ENCODE data around the gene TAF1A.

Gene TAF1A

DNA sequence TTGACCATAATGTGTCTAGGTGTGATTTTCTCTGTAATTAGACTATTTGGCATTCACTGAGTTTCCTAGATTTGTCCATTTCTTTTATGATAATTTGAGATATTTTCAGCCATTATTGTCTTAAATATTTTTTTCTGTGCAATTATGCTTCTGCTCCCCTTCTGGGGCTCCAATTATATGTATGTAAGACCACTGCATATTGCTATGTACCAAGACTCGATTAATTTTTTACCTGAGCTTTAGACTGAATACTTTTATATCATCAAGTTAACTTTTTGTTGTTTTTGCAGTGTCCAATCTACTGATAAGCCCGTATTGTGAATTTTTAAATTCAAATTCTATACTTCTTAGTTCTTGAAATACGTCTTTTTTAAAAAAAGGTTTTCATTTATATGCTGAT lies 5.1 kb upstream of the TAF1A start:
- no peak for DNase-seq

GRCh38 chr1:222592171-222592570 lies 2.4 kb upstream of the TAF1A start:
- no peak for DNase-seq

DNA sequence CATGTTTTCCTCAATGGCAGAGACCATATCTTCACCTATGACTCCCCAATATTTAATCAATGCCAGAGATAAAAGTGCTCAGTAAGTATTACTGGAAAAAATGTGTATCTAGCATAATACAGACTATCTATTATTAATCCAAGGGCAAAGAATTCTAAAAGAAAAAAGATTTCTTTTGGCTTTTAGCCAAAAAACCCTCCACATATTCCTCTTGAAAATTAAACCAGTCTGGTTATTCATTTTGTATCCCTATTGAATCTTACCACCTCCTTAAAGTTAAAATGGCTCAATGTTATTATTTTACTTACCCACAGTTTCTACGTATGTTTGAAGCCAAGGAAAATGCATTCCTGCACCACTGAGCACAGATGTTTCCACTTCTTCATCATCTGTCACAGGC lies 1.6 kb downstream of the TAF1A start:
- DNase-seq: no peak

- no peak for DNase-seq
Observed at GRCh38 chr1:222586842-222587241, 2.9 kb downstream of the TAF1A start.

- DNase-seq: no peak
Observed at GRCh38 chr1:222583079-222583478, 6.7 kb downstream of the TAF1A start.

GRCh38 chr1:222582099-222582774 lies 7.5 kb downstream of the TAF1A start:
- DNase-seq: no peak

- DNase-seq: no peak
Observed at GRCh38 chr1:222579316-222579715, 10.4 kb downstream of the TAF1A start.

DNA sequence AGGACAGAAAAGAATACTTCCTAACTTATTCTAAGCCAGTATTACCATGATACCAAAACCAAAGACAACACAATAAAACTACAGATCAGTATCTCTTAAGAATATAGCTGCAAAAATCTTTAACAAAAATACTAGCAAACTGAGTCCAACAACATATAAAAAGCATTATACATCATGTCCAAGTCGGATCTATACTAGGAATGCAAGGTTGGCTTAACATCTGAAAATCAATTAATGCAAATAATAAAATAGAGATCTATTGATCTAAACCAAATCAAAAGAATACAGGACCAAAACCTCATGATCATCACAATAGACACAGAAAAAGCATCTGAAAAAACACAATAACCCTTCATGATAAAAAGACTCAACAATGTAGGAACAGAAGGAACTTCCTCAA lies 18.9 kb downstream of the TAF1A start:
- no peak for DNase-seq

DNA sequence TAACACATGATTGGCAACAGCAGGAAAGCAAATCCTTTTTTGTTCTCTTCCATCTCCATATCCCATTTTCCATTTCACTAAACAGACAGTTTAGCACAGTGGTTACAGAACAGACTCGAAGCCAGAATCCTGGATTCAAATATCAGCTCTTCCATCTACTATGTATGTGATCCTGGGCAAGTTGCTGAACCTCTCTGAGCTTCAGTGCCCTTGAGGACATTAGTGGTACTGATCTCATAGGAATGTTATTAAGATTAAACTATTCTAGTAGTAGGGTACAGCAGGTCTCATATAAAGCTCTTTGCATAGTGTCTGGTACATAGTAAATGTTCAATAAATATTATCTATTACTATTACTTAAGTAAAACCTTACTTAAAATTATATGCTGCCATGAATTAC lies 28.1 kb downstream of the TAF1A start:
- no peak for DNase-seq

GRCh38 chr1:222557574-222557973 lies 32.2 kb downstream of the TAF1A start:
- no peak for DNase-seq

DNA sequence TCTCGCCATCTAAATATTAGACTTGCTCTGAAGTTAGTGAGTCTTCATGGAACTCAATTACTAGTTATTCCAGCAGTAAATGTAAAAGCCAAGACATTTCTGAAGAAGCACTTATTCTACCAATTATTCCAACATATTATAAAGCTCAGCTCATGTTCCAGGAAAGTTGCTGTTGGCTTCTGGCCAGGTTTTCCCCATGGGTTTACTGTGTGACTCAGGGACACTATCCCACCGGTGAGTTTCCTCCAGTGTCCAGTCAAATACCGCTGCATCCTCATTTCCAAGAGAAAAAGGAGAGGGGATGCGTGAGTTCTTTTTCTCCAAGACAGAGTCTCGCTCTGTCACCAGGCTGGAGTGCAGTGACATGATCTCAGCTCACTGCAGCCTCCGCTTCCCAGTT lies 32.6 kb downstream of the TAF1A start:
- DNase-seq: no peak

- no peak for DNase-seq
Observed at GRCh38 chr1:222555992-222556615, 33.6 kb downstream of the TAF1A start.

GRCh38 chr1:222554177-222554576 lies 35.6 kb downstream of the TAF1A start:
- DNase-seq: no peak

DNA sequence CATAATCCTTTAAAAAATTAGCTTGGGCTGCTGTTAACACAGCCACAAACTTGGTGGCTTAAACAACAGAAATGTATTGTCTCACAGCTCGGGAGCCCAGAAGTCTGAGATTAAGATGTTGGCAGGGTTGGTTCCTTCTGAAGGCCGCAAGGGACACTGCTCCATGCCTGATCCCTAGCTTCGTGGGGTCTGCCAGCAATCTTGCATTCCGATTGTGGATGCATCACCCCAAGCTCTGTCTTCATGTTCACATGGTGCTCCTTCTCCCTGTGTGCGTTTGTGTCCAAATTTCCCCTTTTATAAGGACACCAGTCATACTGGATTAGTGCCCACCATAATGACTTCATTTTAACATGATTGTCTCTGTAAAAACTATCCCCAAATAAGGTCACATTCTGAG lies 36.9 kb downstream of the TAF1A start:
- DNase-seq: no peak

GRCh38 chr1:222547944-222548671 lies 41.6 kb downstream of the TAF1A start, which contains the start of gene HHIPL2:
Gene HHIPL2 (minus strand): TSS chr1:222548104. CDS start chr1:222548044, 60 bp downstream.
- DNase-seq: no peak

- DNase-seq: no peak
Observed at GRCh38 chr1:222547260-222547614, 42.5 kb downstream of the TAF1A start.

DNA sequence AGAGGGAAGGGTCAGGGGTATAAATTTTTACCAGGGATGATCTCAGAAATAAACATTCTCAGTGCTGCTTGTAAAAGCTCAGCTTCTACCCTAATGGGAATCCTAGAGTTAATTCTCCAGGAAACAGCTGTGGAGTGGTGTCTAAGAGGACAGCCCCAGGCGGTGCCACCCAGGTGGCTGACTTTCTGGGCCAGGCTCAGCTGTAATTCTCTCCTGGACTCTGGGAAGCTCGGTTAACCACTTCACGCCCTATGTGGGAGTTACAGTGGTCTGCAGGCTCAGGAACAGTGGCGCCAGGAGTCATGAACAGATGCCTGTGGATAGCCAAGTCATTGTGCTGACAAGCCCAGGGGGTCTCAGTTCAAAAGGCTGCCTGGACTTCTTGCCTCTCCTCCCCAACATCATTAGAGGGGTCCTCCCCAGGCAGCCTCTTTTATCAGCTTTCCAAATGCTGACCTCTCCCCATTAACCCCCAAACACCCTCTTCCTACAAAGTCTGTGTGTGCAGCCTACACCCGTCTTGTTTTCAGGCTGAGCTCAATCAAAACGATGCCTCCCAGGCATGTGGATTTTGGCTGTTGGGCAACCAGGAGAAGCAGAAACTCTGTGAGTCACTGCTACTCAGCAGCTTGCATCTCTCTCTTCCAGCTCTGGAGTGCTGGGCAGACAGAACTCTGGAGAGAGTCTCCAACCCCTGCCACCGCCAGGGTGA lies 43.0 kb downstream of the TAF1A start:
- peak; percentile 75 for DNase-seq

GRCh38 chr1:222546091-222546490 lies 43.6 kb downstream of the TAF1A start:
- DNase-seq: no peak

DNA sequence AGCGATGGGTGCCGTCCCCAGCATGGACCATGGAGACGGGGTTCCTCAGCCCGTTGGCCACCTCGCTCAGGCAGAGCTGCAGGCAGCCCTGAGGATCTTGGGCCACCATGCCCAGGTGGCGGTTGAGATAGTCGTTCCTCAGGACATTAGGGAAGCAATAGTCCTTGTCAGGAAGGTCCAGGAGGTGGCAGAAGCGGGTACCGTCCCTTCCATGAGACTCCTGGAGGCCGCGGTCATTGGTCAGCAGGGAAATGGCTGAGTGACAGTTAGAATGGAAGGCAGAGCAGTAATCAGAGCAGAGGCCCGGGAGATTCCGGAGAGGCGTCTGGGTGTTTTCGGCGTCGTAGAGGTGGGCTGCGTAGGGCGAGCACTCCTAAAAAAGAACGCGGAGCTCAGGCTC lies 45.9 kb downstream of the TAF1A start:
- DNase-seq: no peak

DNA sequence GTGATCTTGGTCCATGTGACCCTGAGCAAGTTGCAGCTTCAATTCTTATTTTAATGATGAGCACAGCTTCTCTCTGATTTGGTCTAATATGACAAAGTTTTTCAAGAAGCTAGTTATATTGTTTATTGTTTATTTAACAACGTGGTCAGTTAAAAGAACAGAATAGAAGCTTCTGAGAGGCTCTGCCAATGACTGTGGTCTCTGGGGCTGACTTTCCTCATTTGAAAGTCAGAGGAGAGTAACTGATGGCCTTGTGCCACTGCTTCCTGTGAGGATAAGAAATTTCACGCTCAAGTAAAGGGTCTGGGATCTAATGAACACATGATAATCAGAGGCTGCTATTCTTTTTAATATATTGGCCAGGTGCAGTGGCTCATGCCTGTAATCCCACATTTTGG lies 49.1 kb downstream of the TAF1A start:
- no peak for DNase-seq

GRCh38 chr1:222539951-222540597 lies 49.7 kb downstream of the TAF1A start:
- DNase-seq: no peak

DNA sequence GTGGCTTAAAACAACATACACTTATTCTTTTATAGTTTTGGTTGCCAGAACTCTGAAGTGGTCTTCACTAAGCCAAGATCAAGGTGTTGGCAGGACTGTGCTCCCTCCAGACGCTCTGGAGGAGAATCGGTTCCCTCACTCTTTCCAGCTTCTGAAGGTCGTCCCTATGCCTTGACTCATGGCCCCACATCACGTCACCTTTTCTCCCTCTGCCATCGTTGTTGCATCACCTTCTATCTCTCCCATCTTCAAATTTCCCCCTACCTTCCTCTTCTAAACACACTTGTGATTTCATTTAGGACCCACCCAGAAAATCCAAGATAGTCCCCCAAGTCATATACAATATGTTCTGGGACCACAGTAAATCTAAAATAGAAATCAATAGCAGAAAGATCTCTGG lies 54.3 kb downstream of the TAF1A start:
- DNase-seq: no peak

GRCh38 chr1:222530852-222531251 lies 58.9 kb downstream of the TAF1A start:
- DNase-seq: no peak
